NCI-H226 (cell line): ENCODE results near the gene CCDC197.

Experiments
- DNase-seq: peaks from one replicate; pipeline ENCODE4 v3.0.0-alpha.2; 2015

The CCDC197 gene

DNA sequence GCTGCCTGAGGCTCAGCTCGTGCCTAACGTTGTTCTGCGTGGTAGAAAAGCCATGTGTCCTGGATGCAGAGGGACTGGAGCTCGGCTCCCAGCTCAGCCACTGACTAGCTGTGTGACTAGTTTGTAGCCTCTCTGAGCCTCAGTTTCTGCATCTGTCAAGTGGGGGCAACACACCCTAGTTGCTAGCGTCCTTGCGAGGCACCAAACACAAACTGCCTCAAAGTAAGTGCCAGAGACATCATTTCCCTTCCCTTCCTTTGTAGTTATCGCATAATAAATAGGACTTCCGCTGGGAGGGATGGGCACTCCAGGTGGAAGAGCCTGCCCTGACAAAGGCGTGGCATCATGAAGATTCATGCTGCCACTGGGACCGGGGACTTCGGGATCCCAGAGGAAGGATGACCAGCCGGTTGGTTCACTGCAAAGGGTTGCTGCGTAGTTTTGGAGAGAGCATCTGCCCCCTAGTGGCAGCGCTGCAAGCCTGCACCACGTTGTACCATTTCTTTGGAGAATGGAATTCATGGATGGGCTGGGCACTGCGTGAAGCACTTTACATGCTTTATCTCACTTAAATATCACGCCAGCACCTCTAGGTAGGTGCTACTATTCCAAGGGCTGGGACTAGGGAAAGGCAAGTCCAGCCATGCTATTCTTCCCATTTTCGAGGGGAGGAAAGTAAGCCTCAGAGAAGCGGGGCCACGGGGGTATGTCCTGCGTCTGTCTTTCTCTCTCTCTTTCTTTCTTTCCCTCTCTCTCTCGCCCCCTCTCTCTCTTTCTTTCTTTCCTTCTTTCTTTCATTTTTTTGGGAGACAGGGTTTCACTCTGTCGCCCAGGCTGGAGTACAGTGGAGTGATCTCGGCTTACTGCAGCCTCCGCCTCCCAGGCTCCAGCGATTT is 4.6 kb downstream of the CCDC197 start:
- peak; percentile 41 for DNase-seq

DNA sequence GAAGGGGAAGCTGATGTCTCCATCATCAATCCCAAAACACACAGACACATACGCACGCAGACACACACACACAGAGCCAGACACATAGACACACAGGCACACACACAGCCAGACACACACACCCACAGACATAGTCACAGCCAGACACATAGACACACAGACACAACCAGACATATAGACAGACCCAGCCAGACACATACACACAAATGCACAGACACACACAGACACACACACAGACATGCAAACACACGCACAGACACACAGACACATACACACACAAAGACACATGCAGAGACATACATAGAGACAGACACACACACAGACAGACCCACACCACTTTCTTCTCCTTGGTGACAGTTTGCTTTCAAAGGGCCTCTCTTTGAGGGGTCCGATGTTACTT is 6.3 kb downstream of the CCDC197 start:
- DNase-seq: no peak

DNA sequence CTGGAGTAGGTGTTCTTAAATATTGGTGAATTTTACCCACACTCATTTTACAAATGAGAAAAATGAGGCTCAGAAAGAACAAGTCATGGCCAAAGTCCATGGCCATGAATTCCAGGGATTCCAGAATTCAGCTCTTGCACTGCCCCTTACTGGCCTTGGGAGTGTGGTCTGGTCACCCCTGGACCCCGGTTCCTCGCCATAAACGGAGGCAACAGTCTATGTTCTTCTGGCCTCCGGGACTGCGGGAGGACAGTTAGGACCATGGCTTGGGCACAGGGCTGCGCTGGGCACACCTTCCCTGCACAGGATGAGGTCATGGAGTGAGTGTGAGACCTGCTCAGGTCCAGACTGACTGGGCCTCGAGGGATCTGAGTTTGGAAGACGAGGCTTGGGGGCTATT is 6.9 kb downstream of the CCDC197 start:
- DNase-seq: no peak

DNA sequence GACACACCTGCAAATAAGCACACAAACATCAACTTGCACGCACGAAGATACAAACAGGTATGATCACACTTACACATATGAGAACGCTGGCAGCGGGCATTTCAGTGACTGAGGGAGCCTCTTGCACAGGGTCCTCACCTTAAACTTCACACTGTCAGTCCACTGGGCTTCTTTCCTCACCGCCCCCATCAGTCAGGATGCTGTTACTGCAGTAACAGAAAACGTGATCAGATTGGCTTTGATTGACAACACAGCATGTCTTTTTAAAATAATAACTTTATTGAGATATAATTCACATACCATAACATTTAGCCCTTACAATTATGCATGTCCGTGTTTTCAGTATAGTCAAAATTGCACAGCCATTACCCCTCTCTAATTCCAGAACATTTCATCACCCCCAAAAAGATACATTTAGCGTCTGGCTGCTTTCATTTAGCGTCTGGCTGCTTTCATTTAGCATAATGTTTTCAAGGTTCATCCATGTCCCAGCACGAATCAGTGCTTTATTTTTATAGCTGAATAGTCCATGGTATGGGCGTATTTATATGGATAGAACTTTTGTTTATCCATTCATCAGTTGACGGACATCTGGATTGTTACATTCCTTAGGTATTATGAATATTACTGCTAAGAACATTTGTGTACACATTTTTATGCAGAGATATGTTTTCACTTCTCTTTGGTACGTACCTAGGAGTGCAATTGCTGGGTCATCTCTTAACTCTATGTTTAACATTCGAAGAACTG is 8.4 kb downstream of the CCDC197 start:
- no peak for DNase-seq

DNA sequence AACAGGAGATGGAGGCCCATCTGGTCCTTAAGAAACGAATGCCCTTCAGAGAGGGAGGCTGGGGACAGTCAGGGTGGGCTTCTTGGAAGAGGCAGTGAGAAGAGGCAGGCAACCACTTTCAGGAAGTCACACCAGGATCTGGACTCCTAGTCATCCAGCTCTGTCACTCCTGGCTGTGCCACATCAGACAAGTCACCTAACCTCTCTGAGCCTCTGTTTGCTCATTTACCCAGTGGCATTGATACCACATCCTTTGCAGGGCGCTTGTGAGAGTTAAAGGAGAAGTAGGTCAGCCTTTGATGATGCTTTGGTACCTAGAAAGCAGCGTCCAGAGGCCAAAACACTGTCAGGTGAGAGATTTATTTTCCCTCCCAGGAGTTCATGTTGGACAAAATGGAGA is 11.1 kb downstream of the CCDC197 start:
- no peak for DNase-seq

DNA sequence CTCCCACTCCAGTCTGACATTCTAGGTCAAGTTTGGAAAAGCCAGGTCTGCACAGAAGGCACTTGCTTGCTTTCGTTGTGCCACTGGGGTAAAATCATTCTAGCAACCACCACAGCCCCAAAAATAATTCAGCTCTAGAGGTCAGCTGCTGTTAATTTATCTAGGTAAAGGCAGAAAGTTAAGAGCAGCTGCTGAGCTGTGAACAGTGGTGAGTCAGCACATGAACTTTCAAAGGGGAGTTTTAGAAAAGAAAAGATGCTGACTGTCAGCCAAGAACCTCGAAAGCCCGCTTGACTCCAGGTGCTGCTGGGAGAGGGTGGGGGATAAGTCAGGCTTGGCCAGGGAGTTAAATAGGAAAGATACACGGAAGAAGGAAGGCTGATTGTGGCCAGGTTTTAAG is 12.7 kb downstream of the CCDC197 start:
- peak; percentile 75 for DNase-seq

DNA sequence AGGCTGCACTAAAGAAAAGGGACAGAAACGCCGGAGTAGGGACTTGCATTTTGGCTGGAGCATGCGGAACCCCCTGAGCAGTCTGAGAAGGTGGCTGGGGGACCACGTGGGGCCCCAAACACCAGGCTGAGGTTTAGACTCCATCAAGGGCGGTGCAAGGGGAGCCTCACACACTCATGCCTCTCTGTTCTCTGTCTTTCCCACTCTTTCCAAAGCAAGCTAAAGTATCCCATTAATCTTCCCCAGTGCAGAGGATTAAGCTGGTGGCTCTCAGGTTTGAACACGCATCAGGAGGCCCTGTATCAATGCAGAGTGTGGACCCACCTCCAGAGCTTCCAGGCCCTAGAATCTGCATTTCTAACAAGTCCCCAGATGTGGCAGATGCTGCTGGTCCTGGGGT is 13.5 kb downstream of the CCDC197 start:
- no peak for DNase-seq

DNA sequence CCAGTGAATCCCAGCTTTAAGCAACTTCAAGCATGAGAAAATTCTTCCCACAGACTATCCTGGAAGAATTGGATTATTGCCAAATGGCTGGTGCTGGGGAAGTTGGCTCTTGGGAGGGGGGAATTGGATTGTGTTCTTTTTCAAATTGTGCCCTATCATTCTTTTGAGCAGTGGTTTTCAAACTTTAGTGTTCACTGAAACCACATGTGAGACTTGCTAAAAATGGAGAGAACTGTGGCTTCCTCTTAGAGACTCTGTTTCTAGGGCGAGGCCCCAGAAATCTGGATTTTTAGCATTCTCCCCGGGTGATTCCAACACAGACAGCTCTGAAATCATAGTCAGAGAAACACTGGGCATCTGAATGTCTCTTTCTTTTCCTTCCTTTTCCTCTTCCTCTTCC is 14.7 kb downstream of the CCDC197 start:
- DNase-seq: peak; percentile 38

DNA sequence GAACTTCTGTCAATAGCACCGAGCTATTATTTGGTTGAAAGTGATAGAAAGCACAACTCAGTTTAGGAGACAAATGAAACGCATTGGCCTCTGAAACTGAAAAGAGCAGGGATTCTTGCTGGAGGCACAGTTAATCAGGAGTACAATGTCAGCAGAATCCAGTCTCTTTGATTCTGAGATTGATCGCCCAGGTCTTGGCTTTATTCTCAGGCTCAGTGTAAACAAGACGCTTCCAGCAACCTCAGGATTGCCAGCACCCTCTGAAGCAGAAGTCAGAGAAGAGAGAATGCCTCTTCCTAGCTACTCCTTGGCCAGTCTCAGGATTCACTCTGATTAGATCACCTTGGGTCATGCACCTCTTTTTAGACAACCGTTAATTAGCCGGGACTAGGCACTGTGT is 17.3 kb downstream of the CCDC197 start:
- DNase-seq: no peak

DNA sequence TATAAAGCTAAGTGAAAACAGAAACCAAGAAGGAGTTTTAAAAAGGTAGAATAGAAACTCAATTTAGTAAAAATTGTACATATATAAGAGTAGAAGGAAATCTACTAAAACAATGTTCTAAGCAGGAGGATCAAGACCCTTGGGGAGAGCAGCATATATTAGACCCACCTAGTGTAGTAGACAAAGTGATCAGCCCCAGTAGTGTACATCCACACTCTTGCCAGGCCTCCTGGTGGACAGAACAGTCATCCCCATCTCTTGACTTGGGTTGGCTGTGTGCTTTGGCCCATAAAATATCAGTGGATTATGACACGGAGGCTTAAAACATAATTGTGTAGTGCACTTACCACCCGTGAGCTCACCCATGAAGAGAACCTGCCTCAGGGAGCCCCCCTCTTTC is 18.1 kb downstream of the CCDC197 start:
- no peak for DNase-seq

DNA sequence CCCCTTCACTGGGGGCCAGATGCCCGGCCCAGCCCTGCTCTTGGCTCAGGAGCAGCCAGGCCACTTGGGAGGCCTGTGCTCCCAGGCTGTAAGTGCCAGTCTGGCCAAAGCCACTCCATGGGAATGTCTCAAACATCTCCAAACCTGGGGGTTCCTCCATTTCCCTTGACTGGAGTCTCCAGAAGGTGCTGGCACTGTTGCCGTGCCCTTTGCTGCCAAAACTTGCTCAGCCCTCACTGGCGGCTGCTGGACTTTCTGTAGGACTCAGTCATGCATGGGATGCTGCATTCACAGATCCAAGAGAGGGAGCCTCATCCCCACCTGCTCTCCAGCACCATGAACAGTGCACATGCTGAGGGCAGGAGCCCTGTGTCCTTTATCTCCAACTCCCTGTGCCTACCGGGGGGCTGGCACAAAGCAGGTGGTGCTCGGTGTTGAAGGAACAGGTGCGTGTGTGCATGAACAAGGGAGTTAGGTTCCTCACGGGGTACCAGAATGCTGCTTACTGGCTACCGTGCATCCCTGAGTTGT is 19.4 kb downstream of the CCDC197 start:
- no peak for DNase-seq

DNA sequence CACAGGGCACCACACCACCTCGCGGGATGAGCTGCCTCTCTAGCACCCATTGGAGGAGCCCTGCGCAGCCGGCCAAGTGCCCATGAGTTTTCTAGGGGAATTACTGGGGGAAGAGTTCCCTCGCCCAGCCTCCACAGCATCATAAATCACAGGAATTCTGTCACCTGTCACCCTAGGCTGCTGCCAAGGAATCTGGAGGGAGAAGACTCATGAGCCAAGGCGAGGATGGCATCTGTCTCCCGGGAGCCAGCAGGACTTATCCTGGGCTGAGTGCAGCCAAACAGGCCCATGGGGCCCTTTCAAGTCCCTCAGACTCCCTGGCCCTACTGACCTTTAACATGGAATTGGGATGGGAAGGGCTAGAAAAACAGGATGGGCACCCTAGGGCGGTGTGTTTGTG is 21.2 kb downstream of the CCDC197 start:
- DNase-seq: no peak

DNA sequence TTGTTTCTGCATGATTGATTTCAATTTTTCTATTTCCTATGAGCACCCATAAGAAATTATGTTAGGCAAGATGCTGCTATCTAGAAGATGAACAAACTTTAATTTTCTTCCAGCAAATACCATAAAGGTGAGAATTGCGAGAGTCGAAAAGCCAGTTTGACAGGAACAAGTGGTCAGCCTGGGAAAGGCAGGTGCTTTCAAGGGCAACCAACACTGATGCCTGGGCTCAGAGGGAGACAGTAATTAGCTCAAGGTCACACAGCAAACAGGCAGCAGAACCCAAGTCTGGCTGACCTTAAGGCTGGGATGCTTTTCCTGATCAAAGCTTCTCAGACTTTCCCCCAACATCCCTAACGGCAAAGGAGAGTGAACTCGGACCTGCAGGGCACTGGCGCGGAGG is 22.2 kb downstream of the CCDC197 start:
- no peak for DNase-seq

DNA sequence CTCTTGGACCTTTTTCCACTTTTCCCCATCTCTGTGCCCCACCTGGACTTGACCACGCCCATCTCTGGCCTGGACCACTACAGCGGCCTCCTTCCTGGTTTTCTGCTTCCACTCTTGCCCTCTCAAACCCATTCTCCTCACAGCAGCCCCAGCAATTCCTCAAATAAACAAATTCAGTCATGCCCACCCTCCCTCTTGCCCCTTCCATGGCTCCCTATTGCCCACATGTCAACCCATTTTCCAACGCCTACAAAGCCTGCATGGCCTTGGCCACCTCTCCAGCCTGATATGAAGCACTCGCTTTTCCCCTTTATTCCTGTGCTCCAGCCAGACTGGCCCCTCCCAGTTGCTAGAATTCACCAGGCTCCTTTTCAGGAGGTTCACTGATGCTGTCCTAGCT is 23.2 kb downstream of the CCDC197 start:
- no peak for DNase-seq

DNA sequence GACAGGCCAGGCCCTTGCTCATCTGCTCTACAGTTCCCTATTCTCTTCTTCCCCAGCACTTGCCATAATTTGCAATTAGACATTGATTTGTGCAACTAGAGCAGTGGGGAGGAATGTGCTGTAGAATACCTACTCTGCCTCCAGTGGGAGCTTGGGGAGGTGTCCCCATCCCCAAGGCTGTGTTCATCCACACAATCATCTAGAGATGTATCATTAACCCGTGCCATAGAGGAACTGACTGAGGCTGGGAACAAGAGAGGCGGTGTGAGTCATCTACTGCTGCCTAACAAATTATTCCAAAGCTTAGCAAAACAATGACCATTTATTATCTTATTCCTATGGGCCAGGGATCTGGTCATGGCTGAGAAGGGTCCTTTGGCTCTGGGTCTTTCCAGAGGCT is 23.9 kb downstream of the CCDC197 start:
- DNase-seq: no peak

DNA sequence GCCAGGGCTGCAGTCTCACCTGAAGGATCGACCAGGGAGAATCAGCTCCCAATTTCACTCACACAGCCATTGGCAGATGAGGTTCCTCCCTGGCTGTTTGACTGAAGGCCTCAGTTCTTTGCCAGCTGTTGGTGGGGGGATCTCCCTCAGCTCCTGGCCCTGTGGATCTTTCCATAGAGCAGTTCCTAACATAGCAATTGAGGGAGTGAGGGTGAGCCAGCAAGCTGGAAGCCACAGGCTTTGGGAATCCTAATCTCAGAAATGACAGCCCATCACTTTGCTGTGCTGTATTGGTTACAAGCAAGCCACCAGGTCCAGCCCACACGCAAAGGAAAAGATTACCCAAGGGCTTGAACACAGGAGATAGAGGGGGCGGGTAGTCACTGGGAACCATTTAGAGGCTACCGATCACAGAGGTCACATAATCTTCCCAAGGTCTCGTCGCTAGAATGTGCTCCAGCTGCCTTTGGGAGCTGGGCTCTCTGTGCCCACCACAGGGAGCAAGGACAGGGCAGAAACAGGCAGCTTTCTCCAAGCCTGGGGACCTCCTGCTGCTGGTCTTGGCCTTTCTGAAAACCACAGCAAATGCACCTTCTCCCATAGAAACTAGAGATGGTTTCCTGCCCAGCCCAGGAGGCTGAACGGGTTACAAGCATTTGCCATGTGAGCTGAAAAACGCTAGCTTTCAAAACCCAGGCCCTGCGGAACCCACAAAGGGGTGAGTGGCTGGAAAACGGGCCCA is 24.5 kb downstream of the CCDC197 start:
- no peak for DNase-seq

DNA sequence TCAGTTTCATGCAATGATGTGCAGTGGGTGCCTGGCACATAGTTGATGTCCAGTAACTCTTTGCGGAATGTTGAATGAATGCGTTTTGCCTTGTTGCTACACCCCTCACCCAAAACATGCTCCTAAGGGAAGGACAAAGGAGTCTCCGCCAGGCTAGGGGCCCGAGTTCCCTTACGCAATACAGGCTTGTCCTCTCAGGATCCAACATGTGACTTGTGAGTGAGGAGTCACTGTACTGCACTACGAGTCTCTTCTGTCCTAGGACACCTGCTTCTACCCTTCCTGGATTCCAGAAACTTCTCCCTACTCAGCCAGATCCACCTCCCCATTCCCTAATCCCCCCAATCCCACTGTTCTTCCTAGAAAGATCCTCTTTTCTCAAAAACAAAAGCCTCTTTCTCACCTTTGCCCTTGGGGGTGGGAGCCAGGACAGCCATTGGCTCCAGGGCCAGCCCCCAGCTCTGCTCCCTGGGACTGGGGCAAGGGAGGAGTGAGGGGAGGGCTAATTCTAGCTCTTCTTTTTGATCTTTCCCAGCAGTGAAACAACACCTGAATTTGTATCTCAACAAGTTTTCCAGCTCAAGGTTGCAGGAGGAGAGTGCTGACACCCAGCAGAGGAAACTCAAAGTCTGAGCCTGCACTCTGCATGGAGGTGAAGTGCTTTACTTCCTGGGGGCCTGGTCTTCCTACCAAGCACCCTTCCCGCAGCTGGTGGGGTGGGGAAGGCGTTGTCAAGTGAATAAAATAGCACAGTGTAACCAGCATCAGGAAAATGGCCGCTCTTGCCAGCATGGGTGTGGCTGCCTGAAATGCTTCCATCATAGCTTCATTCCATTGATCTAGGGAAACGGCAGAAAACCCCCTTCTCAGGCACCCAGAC is 25.7 kb downstream of the CCDC197 start:
- no peak for DNase-seq

DNA sequence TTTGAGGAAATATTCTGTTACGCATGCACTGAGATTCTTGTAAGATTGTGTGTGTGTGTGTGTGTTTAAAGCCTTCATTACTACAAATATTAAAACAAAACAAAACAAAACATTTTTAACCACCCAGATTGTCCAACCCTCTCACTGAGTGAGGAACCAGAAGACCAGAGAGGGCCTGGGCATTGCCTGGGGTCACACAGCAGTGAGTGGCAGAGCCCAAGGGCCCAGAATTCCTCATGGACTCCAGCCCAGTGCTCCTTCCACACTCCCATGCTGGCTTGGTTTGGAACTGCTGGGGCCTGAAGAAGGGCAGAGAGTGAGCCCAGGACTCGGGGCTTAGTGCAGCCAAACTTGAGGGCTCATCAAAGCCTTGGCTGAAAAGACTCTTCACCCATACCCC is 27.4 kb downstream of the CCDC197 start:
- no peak for DNase-seq

DNA sequence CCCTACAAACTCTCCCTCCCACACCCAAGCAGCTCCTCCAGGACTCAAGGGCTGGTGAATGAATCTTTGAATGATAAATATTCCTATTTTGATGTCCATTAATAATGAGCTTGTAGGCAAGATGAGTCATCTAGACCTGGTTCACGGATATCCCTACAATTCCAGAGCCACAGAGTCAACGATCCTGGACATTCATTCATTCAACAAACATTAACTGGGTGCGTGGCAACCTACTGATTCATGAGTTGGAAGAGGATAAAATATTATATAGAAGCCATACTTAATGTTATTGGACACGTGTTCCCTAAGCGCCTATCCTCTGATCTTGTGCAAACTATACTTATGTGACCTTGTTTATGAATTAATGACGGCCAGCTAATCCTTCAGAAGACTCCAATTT is 28.6 kb downstream of the CCDC197 start:
- DNase-seq: no peak

DNA sequence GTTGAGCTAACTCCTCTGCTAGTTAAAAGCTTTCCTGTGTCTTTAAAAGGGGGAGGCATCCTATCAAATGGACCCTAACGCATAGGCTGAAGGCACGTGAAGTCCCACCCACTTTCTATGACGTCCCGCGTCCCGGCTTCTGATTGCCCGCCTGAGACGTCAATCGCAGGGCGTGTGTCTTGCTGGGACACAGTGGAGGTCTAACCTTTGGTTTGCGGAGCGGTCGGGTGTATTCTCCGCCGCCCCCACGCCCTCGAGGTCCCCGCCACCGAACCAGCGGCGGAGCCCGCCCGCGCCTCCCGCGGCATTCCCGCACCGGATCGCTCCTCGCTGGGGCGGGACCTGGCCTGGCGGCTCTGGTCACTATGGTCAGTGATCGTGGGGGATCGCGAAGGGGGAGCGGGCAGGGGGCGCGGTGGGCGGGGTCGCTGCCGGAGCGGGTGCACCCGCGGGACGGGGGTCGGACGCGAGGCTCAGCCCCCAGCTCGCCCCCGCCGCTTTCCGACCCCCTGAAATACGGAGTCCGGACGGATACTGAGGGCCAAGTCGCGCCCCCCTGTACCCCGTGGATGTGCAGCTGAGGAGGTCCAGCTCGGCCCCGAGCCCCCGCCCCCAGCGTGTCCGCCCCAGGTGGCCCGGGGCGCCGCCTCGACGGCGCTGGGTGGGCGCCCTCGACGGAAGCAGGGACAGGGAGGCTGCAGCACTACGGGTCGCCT is 29.2 kb downstream of the CCDC197 start, which contains the start of gene OTUB2:
TSS of gene OTUB2 (plus strand) at position 168 of the 716 bp plus-strand sequence. CDS start at position 366, 198 bp downstream.
- peak; percentile 96 for DNase-seq

DNA sequence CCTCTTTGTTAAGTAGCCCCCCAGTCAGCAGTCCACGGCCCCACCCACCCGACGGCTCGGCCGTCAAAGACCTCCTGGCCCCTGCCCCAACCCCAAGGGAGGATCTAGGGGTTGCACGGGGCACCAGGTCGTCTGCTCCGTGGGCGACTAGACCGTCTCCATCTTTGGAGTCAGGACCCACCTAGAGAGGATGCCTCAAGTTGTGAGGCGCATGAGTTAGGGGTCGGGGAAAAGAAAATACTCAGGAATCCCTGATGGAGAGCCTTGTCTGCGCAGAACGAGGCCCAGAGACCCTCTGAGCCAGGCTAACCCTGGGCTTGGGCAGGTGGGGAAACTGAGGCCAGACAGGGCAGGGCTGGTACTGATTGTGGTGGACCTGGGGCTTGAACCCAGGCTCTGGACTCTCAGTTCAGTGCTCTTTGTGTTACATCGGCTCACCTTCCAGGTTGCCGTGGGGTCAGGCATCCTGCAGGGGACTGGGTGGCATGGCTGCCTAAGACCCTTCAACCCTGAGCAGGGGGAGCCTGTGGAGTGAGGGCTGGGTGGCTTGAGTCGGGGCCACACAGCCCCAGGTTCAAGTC is 29.9 kb downstream of the CCDC197 start:
- DNase-seq: no peak
